Measurements from ENCODE around the gene LMNTD2. TPM values are rescaled to one million over a fixed set of nuclear protein-coding genes. Genes with fewer than 3 reads are reported as not detected.

LMNTD2 gene
- total and polyA plus RNA-seq, 2 of the 13 experiments (the other 11 are each of a cell fraction or from before 2014, with no cell fraction given): 1.1 to 3.1 TPM

- TF ChIP-seq ZNF24 (IDR thresholded peaks at IDR 0.05) (no peak), MAFK (conservative IDR thresholded peaks at IDR 0.05 in 1 of 2, IDR thresholded peaks at IDR 0.05 in 1 of 2; ENCODE audit: low read length in 2 of 2) (no peak), ISX (CRISPR knock-in tag; conservative IDR thresholded peaks at IDR 0.05) (0 out of 2 replicates have a peak, but pooled peaks have one; percentile 44), AKAP8 (CRISPR knock-in tag; IDR thresholded peaks at IDR 0.05) (peak; percentile 67), IKZF4 (CRISPR knock-in tag; IDR thresholded peaks at IDR 0.05; ENCODE audit: borderline replicate concordance, low read depth, not compliant biosample characterization) (no peak), ARNT2 (CRISPR knock-in tag; IDR thresholded peaks at IDR 0.05; ENCODE audit: low read depth) (peak; percentile 30; the same call in 1 of the 2 replicates), NPAS2 (CRISPR knock-in tag; IDR thresholded peaks at IDR 0.05; ENCODE audit: borderline replicate concordance) (no peak), NCOA5 (CRISPR knock-in tag; IDR thresholded peaks at IDR 0.05) (no peak), ISL2 (CRISPR knock-in tag; IDR thresholded peaks at IDR 0.05) (no peak), ZFP91 (CRISPR knock-in tag; IDR thresholded peaks at IDR 0.05; ENCODE audit: borderline replicate concordance) (peak; percentile 75; the same call in 1 of the 2 replicates), SETDB1 (CRISPR knock-in tag; IDR thresholded peaks at IDR 0.05; ENCODE audit: borderline replicate concordance) (no peak), TCF7 (IDR thresholded peaks at IDR 0.05; ENCODE audit: low read depth) (no peak), ZNF276 (CRISPR knock-in tag; IDR thresholded peaks at IDR 0.05; ENCODE audit: low read depth) (no peak), ZSCAN5A (CRISPR knock-in tag; IDR thresholded peaks at IDR 0.05; ENCODE audit: borderline replicate concordance) (peak; percentile 63; the same call in 1 of the 2 replicates), ZFX (CRISPR knock-in tag; IDR thresholded peaks at IDR 0.05; ENCODE audit: low read depth) (no peak; the same call in 1 of the 2 replicates), TOE1 (CRISPR knock-in tag; IDR thresholded peaks at IDR 0.05) (no peak), CREB1 (IDR thresholded peaks at IDR 0.05) (peak; percentile 93), CREB1 (CRISPR knock-in tag; IDR thresholded peaks at IDR 0.05) (peak; percentile 88), ZNF101 (CRISPR knock-in tag; IDR thresholded peaks at IDR 0.05; ENCODE audit: borderline replicate concordance, low read depth) (no peak), ZNF224 (CRISPR knock-in tag; IDR thresholded peaks at IDR 0.05) (no peak), ETV5 (CRISPR knock-in tag; IDR thresholded peaks at IDR 0.05; ENCODE audit: borderline replicate concordance) (peak; percentile 41; the same call in 1 of the 2 replicates), HIVEP1 (CRISPR knock-in tag; IDR thresholded peaks at IDR 0.05) (peak; percentile 56), ZMYM4 (CRISPR knock-in tag; IDR thresholded peaks at IDR 0.05) (peak; percentile 75; the same call in 1 of the 2 replicates), FOXO4 (CRISPR knock-in tag; conservative IDR thresholded peaks at IDR 0.05) (no peak)
Measured at GRCh38 chr11:506238-506994, 54.1 kb downstream of the LMNTD2 start (continued).

Data from HepG2 (cell line).